ENCODE measurements around the gene TXNRD2.
"Not testable (repeated sequence)": the region's sequence is repeated elsewhere in the genome, so short reads cannot be mapped to it uniquely, and the experiment has no call there.

The TXNRD2 gene

DNA sequence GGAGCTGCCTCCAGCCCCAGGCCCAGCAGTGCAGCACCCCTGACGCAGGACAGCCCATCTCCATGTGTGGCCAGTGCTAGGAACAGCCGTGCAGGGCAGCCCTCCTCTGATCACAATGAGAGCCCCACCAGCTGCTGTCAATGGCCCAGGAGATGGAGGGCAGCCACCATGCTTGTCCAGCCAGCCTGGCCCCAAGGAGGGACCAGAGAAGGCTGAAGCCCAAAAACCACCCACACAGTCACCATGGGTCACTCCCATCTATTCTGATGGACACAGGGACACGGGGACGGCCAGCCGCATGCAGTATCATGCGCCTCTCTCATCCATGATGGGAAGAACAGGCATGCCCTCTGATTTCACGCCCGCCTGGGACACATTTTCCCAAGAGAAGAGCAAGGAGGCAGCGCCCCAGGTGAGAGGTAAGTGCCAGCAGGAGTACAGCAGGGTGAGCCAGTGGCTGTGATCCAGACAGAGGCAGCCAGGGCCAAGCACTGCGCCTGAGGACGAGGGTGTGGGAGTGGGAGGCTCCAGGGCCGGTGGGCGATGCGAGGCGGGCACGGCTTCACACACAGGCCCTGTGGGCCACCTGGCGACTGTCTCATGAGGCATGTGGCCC lies 53.4 kb downstream of the TXNRD2 start:
- no peak for DNase-seq (ENCODE audit: low spot score)

DNA sequence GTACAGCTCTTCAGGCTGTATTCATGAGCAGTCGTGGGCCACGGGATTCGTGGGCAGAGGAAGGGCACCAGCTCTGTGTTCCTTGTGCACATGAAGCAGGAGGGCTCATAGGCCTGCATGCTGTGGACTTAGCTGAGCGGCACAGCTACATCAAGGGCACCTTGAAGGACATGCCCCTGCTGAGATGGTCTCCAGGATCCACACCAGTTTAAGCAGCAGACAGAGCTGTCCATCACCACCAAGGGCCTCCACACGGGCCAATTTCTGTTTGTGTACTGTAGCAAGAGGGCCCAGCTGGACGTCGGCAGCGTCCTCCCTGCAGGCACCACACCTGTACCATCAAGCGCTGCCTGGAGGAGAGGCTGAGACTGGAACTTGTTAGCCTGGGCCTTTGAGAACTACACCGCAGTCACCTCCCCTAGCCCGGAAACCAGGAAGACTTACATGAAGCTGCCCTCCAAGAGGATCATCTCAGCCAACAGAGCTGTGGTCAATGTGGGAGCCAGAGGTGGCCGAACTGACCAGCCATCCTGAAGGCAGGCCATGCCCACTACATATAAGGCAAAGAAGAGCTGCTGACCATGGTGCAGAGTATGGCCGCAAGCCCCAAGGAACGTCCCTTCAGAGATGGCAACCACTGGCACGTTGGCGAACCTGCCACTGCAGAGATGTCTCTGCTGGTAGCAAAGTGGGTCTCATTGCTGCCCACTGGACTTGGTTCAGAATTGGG lies 54.2 kb downstream of the TXNRD2 start:
- DNase-seq (ENCODE audit: low spot score) = no peak

DNA sequence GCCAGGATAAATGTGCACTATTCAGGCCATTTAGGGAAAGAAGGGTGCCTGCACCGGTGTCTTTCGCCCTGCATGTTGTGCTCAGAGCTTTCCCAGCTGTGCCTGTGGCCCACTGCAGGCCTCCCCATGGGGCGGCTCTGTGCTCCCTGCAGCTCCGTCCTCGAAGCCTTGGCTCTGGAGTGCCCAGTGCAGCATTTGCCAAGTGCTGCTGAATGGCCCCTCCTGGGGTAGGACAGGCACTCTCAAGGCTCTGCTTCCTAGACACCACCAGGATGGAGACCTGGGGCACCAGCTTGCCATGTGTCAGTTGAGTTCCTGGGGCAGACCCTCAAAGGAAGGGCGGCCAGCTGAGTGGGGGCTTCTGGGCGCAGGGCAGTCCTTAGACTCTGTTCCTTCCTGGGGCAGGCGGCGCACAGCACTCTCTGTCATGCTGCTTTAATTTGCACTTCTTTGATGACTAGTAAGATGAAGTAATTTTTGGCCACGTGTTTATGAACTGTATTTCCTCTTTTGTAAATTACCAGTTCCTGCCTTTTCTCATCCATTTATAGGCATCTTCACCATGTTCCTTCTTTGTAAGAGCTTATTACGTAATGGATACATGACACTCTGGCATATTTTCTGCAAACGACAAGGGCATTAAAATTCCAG lies 54.9 kb downstream of the TXNRD2 start:
- DNase-seq (ENCODE audit: low spot score) = peak; percentile 76

DNA sequence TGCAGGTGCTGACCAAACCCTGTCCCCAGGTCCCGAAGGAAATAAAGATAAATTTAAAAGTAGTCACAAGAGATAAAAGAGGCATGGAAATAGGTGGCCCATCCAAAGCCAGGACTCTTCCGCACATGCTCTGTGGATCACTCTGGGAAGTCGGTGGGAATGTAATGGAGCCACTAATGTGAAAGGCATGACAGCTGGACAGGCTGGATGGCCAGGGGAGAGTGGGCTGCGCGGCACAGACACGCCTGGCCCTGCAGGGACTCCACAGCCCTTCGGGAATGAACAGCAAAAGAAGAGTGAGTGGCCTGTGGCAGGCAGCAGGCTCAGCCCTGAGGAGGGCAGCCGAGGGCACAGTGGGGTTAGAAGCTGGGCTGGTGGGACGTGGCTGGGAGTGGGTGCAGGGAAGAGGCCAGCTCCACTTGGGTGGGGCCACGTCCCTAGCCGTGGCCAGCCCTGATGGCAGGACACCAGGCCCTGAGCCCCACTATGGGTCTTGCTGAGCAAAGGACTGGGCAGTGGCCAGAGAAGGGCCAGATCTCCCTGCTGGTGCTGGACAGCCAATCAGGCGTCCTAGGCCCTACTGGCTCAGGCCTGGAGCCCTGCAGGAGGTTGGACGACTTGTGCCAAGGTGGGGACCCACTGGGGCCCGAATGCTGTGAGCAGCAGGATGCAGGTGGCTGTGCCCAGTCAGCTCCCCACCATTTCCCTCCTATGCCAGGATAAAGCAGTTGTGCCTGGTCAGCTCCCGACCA lies 55.6 kb downstream of the TXNRD2 start:
- DNase-seq (ENCODE audit: low spot score) = no peak

DNA sequence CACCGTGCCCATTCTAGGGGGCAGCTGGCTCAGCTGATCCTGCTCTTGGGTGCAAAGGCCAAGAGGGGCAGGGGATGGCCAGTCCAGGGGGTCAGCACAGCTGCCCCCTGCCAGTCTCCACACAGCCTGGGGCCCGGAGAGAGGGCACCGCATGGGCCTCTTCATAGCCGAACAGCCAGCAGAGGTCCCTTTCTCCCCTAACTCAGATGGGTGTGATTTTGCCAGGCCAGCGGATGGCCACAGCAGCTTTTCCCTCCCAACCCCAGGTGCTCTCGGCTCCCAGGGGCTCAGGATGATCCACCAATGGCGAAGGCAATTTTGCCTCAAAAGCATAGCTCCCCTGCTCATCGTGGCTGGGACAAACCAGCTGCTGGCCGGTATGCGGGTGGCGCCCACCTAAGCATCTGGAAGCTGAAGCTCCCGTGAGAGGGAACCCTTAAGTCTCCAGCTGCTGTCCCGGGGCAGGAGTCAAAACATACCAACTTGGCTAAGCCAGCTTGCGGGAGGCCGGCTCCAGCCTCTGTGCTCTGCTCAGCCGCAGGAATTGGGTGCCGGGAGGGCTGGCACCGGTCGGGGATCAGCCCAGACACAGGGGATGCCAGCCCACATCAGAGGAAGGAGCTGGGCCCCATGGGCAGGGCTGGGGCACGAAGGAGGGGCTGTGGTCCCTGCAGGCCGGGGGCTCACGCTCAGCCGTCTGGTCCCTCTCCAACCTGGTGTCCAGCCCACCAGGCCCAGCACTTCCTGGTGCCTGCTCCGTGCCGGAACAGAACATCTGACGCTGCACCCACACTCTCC lies 56.5 kb downstream of the TXNRD2 start:
- DNase-seq (ENCODE audit: low spot score) = no peak

DNA sequence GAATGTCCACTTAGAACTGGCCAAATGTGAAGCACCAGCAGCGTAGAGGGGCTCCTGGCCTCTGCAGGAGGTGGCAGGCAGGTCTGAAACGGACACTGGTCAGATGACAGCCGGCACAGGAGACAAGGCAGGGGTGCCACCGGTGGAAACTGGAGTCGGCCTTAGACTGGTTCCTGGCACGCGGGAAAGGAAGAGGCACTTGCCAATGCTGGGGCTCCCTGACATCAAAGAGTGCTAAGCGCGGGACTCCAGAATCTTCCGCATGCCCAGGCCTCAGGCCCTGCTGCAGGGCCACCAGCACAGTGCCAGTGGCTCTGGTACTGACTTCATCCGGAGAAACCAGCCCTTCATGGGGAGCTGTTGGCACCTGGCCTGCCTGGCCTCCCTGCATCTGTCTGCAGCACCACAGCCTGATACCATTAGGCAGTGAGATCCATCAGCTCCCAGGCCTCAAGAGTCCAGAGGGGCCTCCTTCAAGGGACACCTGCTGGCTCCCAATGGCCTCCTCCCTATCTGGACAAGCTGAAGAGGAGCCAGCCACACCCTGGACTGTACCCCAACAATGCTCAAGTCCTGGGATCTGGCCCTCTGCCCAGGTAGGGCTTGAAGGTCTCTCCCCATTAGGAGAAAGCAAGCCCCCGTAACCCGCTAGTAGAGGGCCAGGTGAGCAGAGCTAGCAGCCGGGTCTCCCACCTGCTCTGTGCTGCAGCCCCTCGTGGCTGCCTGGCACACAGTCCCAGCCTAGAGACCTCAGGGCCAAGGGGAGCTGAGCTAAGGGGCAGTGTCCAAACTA lies 57.3 kb downstream of the TXNRD2 start:
- DNase-seq (ENCODE audit: low spot score) = no peak

DNA sequence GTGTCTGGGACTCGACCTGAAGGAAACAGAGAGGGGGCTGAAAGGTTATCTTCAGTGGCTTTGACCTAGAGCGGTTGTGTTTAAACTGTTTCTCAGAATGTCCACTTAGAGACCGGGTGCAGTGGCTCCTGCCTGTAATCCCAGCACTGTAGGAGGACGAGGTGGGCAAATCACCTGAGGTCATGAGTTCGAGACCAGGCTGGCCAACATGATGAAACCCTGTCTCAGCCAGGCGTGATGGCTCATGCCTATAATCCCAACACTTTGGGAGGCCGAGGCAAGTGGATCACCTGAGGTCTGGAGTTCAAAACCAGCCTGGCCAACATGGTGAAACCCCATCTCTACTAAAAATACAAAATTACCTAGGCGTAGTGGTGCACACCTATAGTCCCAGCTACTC lies 58.2 kb downstream of the TXNRD2 start:
- not testable (repeated sequence) for DNase-seq (ENCODE audit: low spot score)

DNA sequence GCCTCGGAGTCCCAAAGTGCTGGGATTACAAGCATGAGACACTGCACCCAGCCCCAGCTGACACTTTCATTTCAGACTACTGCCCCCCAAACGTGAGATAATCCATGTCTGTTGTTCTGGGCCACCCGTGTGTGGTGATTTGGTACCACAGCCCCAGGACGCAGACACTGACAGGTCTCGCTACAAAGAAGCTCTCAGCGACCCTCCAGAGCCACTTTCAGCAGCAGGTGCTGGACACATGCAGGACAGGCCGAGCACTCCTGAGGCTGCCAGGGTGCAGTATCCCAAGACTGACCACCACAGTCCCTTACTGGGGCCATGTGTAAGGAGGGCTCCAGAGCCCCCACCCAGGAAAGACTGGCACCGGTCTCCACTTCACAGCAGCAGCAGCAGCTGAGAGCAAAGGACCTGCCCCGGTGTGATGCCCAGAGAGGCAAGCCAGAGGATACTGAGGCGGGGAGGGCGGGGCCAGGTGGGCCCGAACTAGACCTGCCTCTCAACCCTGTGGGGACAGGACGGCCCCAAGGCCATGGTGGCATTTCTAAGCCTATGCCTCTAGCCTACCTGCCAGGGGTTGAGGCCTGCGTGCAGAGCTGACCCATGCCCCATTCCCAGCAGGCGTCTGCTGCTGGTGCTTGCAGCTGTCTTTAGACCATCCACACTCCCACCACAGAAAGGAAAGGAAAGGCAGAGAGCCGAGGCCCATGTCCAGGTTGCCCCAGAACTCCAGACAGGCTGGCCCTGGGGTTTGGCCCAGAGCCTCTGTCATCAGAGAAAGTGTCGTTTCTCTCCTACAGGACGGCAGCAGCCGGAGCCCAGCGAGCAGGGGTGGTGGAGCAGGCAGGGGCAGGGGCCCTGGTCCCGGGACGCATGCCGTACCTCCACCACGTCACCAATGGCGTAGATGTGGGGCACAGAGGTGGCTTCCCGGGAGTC lies 58.9 kb downstream of the TXNRD2 start:
- DNase-seq (ENCODE audit: low spot score) = no peak

DNA sequence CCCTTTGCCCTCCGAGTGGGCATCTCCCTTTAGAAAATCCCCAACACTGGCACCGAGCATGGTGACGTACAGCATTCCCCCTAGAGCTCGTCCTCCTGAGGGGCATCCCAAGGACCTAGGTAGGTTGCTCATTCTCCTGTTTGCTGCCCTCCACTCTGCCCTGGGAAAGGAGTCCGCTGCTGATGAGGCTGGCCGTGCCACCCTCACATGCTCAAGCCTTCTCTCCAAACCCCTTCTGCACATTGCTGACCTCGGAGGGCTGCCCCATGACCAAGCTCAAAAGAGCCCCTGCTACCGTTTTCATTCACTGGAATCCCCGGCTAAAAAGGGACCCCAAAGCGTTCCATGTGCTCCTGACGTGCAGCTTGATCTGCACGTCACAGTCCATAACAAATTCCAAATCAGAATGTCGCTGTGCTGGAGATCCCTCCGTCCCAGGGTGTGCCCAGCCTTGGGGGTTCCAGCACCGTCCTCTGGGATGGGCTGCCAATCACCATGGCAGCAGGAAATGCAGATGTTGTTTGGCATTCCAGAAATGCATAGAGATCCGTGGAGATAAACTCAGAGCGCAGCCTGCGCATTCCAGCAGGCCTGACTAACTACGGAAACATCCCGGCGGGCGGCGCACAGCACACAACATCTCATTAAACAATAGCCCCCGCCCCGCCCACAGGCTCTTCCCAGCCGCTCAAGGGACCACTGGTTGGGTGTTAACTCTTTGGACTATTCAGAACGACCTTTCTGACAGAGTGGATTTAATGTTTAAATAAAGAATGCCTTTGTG lies 60.6 kb downstream of the TXNRD2 start:
- DNase-seq (ENCODE audit: low spot score) = no peak

DNA sequence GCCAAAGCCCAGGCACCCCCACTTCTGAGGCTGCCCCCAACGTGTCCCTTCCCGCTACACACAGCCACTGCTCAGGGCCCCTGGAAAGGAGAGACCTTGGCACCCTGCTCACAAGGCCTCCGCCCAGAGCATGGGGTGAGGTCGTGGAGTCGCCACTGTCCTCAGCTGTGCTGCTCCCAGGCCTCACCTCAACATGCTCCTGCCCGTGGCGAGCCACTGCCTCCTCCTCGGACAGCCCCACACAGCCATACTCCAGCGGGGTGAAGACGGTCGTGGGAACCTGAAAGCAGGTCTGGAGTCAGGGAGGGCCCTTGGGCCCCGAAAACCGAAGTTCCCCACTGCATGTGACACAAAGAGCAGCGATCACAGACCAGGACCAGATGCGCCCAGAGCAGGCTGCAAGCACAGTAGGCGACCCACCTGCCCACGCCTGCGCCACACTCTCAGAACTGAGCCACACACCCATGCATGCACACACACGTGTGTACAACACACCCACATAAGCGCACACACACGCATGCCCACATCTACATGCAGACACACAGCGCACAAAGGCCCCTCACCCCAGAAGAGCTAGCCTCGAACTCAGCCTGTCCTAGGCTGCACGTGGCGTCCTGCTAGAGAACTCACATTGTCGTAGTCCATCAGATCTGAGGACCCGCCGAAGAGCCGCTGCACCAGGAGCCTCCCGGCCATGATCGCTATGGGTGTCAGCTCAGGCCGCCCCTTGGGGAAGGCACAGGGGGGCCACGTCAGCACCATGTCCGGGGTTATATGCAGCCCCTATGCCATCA lies 61.4 kb downstream of the TXNRD2 start:
- DNase-seq (ENCODE audit: low spot score) = no peak

DNA sequence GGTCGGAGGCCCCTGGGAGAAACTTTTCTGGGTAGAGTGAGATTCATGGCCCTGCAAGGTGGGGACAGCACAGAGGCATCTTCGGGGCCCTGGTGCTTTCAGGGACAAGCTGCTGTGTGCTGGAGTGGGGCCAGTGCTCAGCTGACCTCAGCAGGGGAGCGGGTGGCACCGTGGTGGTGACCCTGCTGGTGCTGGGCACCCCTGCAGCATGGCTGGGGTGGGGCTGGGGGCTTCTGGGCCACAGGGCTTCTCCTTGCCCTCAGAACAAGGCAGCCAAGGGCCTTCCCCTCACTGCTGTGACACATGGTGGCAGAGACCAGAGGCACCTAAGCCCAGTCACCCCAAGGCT lies 62.0 kb downstream of the TXNRD2 start:
- no peak for DNase-seq (ENCODE audit: low spot score)

DNA sequence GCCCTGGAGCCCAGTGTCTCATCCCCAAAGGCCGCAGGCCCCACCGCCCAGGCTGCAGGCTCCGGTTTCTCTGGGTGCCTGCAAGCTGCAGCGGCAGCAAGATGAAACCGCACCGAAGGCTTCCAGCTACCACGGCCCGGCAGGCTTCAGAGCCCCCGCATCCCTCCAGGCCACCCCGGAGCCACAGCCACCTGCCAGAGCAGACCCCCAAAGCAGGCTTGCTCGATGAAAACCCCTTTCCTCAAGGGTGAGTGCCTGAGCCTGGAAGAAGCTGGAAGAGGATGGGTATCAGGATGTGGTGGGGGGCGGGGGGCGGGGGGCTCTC lies 62.4 kb downstream of the TXNRD2 start:
- no peak for DNase-seq (ENCODE audit: low spot score)

DNA sequence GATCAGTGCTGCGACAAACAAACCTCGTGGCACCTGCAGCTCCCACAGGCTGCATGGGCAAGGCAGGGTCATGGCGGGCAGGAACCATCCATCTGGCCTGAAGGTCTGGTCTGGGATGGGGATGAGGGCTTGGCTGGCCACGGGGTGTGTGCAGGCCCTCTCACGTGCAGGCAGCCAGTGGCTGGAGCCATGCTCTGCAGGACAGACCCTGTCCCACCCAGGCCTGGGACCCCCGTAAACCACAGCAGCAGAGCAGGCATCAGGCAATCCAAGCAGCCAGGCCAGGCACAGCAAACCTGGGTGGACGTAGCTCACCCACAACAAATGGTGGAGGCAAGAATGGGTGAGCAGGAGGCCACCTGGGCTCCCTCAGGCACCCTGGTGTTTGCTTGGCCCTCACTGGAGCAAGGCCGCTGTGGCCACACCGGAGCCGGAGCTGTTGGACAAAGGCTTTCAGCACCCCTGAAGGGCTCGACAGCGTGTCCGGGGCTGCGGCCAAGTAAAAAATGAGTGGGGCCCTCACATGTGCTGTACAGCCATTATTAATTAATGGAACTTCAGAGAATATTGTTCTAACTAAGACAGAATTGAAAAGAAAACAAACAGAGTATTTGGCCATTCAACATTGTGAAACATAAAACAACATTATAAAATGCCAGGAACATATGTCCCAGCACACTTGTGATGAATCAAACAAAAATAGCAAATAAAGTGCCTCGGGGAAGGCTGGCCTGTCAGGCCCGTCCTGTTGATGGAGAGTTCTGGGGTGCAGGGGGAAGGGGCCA lies 63.0 kb downstream of the TXNRD2 start:
- no peak for DNase-seq (ENCODE audit: low spot score)

DNA sequence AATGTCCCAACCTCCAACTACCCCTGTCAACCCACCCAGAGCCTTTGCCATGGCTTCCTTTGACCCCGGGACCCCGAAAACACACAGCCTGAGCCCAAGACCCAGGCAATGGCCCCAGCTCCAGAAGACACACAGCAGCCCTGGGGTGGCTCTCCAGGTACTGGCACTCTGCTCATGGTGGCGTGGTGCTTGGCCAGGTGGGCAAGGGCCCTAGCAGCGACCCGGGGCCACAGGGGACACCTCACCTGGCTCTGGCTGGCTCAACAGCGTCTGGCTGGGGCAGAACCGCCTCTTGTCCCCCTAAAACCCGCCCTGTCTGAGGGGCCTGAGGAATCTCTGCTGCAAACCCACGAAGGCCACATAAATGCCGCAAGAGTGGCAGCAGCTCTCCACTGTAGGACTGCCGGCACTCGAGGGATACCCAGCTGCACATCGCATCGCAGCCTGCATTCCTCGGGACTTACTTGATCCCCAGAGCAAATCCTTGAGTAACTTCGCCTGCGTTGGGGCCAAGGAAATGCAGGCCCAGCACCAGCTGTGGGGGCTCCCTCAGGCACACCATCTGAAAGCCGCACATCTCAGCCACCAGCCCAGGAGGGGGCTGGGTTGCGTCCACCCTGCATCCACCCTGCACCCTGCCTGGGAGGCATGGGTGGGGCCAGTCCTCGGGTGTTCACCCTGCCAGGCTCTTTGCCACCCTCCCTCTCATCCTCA lies 63.8 kb downstream of the TXNRD2 start:
- no peak for DNase-seq (ENCODE audit: low spot score)

DNA sequence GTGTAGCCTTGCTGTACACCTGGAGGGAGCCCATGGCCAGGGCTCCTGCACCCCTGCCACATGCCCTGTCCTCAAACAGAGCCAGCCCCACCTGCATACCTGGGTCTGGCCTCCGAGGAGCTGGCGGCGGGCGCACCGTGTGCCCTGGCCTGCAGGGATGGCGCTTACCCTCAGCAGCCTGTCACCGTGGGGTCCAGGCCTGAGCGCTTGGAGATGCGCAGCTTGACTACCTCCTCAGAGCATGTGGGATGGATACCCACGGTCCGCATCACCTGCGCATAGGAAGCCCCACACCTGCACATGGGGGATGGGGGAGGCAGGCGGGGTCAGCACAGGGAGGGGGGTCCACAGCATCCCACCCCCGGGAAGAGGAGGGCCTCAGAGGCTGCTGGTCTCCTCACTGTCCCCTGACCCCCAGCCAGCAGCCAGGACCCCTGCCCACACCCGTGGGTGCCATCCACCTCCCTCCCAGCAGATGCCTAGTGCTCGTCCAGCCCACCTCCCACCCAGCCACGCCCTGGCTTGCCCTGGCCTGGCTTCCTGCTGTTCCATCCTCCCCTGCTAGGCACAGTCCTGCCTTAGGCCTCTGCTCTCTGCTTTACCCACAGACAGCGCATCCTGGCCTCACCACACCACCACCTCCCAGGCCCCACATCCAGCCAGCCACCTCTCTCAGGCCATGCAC lies 64.5 kb downstream of the TXNRD2 start:
- DNase-seq (ENCODE audit: low spot score) = no peak

DNA sequence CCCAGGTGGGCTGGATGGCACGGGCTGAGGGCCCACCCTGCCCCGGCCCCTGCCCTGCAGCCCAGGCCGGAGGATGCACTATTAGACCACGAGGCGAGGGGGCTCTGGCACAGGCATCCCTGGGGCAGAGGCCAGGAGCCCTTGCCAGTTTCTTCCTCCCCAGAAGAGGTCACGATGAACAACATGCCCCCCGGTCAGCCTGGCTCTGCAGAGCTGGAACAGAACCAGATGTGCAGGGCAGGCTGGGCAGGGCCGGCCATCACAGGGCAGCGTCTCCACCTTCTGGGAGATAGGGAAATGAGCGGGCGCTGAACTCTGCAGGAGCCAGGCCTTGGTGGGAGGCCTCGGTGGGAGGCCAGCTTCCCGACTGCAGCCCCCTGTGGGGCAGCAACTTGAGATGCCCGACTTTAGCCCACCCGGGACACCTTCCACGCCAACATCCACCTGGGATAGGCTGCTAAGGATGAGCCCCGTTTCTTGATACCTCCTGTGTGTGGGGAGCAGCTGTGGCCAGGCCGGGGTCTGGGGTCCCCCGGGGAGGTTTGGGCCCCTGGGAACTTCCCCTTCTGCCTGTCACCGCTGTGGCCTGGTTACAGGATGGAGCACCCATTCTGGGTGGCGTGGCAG lies 65.2 kb downstream of the TXNRD2 start:
- no peak for DNase-seq (ENCODE audit: low spot score)

Measured in NAMALWA (cell line).